Pulmonary artery endothelial cell (primary cell): Measurements from ENCODE around the gene DNAH7. TPM values are rescaled to one million over a fixed set of nuclear protein-coding genes. Genes with fewer than 3 reads are reported as not detected.

Experiments used
- DNase-seq: peaks from one replicate; pipeline ENCODE4 v3.0.0-alpha.2; 2011; ENCODE audit warnings: low read depth, low spot score
- total RNA-seq: library from RNA; depleted of rRNA; stranded (reverse); fragments of >200 nt; gene quantifications from 2 replicates; pipeline ENCODE4 v1.2.3, GENCODE V29; 2014

DNAH7 gene
- total RNA-seq, 1 donor from 2014 or later, result 0.20 TPM

DNA sequence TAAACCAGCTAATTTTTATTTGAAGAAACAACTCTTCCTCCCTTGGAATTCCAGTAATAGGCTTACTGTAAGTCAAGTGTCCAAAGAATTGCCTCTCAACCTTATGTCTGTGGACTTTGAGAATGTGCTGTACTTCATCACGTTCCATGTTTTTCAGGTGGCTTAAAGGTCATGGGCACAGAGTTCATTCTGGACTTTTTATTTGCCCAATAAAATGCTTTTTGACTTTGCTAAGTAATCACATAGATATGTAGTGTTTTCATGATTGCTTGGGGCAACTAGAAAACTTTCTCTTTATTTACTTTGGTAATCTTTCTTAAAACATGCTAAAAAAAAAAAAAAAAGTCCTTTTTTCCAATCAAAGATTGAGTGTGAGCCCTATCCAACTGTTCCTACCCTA is 10.4 kb upstream of the DNAH7 start:
- no peak for DNase-seq

DNA sequence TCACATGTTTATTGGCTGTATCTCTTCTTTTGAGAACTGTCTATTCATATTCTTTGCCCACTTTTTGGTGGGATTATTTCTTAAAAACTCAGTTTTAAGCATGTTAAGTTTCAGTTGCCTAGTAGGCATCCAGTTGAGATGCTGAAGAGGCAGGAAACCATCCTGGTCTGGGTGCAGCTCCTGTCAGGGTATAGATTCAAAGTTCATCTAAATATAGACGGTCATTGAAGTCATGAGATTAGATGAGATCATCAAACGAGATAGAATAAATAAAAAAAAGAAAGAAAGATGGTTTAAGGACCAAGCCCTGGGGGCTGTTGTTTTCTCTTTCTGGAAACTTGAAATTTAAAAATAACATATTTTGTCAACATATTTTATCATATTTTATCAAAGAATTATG is 9.2 kb upstream of the DNAH7 start:
- DNase-seq, result no peak

DNA sequence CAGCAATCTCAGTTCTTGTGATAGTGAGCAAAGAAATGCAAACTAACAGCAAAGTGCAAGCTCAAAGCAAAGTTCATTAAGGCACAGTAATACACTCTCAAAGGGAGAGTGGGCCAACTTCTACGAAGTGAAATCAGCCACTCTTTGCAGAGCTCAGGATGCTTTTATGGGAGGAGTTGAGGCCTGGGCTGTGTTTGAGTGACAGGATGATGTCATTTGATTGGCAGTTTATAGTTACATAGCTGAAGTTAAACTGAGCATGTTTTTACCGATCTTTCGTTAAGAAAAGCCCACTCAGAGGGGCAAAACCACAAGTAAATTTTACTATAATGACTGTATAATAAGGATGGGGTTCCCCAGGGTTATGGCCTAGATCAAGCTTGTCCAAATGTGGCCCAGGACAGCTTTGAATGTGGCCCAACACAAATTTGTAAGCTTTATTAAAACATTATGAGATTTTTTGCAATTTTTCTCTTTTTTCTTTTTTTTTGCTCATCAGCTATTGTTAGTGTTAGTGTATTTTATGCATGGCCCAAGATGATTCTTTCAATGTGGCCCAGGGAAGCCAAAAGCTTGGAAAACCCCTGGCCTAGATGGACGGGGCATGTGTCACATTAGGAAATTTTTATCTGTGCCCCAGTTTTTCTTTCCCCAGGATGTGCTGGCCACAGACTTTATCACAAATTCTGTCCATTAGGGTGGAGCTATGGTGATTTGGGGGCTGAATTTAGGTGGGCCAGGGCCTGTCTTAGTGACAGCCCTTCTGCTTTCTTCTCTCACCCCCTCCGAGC is 8.3 kb upstream of the DNAH7 start:
- DNase-seq, result no peak

DNA sequence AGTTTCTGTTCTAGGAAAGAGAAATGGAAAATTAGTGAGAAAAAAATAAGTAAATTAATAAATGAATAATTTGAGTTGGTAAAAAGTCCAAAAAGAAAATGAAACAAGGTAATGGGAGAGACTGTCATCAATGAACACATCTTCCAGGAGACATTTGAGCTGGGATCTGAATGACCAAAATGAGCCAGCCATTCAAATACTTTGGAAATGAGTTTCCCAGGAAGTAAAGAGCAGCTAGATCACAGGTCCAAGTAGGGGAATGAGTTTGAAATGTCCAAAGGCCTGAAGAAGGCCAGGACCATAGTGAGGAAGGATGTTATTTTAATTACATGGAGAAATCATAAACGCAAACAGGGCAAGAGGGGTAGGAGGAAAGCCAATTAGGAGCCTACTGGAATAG is 6.6 kb upstream of the DNAH7 start:
- no peak for DNase-seq

DNA sequence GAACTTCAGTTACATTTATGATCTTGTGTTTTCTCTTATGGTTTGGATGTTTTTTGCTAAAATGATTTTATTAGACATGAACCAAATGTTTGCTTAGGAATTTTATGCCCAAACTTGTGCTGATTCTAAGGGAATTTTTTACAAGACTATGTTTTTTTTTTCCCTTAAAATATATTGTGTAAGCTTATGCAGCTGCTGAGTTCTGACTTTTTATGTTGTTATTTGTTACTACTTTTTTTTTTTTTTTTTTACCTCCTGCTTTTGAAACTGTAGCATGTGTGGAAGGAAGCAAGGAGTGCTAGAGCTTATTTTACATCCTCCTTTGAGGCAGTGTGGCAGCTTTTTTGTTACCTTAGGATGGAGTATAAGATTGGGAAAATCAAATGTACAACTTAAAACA is 6.0 kb upstream of the DNAH7 start:
- no peak for DNase-seq

DNA sequence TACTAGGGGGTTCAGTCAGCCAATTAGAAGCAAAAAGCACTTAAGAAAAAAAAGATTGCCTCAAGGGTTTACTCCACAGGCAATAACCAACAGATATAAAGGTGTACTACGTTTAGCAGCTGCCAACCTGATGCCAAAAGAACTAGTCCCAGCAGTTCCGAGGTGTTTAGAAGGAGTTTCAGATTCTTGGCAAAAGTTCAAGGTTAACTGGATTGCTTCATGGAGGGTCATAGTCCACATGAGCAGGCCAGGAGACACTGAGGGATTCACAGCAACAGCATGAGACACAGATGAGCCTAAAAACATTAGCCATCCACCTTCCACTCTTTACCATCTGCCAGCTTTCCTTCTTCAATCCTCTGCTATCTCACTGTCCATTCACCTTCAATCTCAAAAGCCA is 4.9 kb upstream of the DNAH7 start:
- no peak for DNase-seq

DNA sequence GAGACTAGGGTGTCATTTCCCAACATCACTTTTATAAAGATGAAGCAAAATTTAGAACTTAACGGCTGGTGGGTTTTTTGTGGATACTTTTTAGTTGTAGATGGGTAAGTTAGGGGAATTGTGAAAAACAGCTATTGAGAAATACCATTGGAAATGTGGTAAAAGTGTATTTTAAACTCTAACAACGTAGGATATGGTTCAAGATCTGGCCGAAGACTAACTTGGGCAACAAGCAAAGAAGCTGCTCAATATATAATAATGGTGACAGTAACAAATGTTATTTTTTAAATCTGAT is 1.6 kb downstream of the DNAH7 start:
- no peak for DNase-seq

DNA sequence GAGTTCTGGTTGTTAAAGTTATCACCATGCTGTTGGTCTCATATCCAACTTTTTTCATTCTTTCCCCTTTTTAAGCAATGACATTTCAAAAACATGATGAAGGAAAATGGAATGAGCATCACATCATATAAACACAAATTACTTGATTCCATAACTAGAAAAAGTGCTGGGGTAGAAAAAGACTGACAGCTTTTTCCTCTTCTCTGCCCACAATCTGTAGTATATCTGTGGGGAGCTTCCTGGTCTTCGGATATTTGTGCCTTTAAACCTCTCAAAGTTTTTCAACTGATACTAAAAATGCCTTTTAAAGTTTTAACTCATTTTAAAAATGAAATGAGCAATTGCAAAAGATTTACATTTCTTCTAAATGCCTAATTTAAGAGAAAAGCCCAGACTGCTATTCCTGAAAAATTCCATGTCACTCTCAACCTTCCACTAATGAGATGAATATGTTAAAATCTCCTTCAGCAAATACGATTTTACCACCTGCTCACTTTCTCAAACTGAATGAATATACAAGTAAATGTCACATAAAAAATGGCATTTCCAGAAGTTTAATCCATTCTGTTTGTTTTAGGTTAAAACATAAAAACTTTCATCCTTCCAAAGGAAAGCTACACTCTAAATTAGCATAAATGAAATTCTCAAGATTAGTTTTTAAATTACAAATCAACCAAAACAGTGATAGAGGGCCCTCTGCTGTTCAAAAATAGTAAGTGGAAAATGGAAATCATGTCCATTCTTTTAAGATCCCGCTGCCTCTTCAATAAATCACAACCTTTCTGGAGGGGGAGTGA is 2.1 kb downstream of the DNAH7 start:
- DNase-seq, result no peak

DNA sequence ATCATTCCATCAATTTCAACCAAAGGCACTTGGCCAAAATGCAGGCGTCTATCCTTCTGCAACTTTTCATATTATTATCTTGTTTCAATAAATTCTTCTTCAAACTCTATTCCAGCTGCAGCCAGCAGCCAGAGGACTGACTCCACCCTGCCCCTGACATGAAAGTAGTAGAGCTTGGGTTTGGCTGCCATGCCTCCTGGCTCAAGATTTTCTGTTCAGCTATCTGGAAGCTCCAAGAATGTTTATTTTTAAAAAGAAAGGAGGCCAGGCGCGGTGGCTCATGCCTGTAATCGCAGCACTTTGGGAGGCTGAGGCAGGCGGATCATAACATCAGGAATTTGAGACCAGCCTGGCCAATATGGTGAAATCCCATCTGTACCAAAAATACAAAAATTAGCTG is 4.9 kb downstream of the DNAH7 start:
- DNase-seq, result no peak

DNA sequence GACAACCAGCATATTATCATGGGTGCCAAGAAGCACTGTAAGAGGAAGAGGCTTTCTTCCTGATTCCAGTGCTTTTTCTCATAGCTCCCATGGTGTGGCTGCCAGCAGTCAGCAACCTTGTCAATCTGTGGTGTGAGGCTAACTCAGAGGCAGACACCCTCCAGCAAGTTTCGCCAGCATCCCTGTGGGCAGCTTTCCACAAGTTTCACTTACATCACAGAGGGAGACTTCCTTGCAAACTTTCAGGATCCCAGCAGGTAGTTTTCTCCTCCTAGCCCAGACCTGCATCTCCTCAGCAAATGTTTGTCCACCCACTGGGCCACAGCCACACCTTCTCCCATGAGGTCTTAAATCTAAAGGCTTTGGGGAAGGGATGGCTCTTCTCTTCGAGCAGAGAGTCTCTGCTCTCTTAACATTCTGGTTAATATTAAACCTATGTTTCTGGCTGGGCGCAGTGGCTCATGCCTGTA is 9.1 kb downstream of the DNAH7 start:
- no peak for DNase-seq

DNA sequence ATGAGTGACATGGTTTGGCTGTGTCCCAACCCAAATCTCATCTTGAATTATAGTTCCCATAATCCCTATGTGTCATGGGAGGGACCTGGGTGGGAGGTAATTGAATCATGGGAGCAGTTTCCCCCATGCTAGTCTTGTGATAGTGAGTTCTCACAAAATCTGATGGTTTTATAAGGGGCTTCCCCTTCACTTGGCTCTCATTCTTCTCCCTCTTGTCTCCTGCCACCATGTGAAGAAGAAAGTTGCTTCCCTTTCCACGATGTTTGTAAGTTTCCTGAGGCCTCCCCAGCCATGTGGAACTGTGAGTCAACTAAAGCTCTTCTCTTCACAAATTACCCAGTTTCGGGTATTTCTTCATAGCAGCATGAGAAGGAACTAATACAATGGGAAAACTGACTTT is 14.0 kb downstream of the DNAH7 start:
- no peak for DNase-seq

DNA sequence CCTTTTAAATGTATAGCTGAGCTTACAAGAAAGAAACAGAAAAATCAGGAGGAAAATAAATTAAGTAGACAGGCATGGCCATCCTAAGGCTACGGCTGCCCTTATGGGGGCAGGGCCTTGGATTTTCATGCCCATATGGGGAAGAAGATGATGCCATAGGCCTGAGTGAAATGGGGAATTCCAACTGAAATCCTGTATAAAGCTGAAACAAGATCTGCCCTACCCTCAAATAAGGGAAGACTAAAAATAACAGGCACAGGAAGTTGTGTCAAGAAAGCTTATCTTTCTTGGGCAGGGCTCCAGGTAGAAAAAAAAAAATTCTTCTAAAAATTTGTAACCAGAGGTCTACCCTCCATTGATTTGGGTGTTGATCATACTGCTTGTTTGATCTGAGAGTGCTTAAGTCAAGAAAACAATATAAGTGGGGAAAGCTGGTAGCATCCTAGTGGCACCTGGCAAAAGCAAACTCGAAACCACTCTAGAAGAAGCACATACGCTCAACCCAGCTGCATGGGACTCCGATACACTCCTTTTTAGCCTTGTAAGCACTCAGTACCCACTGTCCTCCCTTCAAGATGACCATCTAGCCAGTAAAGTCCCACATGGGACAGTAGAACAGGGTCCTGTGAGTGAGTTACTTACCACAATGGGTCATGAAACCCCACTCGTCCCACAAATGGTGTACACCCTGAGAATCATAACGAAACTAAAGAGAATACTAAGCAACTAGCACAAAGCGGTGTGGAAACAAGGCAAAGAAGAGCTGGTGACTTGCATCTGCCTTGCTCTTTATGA is 22.3 kb downstream of the DNAH7 start:
- DNase-seq, result no peak

DNA sequence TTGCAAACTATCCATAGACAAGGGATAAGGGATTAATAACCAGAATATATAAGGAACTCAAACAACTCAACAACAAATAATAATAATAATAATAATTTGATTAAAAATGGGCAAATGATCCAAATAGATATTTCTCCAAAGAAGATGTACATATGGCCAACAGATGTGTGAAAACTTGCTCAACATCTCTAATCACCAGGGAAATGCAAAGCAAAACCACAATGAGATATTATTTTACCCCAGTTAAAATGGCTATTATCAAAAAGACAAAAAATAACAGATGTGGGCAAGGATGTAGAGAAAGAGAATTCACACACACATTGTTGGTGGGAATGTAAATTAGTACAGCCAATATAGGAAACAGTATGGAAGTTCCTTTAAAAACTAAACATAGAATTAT is 26.9 kb downstream of the DNAH7 start:
- no peak for DNase-seq

DNA sequence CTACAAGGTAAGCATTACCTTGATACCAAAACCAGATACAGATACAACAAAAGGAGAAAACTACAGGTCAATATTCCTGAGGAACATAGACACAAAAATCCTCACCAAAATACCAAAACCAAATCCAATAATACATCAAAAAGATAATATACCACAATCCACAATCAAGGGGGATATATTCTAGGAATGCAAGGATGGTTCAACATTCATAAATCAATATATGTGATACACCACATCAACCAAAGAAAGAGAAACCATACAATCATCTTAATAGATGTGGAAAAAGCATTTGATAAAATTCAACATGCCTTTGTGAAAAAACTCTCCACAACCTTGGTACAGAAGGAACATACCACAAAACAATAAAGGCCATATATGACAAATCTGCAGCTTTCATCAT is 28.4 kb downstream of the DNAH7 start:
- no peak for DNase-seq

DNA sequence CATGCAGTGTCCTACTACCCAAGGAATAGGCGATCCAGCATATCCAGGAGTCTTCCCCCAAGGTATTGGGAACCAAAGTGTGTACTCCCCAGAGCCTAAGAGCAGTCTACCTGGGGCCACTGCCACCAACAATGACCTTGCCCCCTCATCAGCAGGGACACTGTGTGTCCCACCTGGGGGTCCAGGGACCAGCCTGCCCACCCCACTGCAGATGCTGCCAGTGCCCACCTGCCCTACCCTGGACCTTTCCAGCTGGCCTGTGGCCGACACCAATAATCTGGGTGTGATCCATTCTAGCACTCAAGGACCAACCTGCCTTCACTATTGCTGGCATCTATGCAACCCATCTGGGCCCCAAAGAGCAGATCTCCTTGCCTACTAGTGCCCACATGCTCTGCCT is 32.2 kb downstream of the DNAH7 start:
- DNase-seq, result no peak

DNA sequence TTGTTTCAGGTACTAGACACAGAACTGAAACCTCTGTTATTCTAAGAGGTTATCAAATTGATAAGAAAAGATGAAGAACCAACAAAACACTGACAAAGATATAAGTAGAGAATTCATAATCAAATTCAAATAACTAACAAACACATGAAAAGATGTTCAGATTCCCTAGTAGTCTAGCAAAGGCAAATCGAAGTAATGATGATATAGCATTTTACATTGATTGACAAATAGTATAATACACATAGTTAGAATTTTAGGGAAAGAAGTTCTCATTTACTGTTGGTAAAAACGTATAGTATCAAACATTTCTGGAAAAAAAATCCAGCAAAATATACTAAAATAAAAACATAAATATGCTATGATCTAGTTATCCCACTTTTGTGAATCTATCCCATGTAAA is 50.6 kb downstream of the DNAH7 start:
- DNase-seq, result no peak

DNA sequence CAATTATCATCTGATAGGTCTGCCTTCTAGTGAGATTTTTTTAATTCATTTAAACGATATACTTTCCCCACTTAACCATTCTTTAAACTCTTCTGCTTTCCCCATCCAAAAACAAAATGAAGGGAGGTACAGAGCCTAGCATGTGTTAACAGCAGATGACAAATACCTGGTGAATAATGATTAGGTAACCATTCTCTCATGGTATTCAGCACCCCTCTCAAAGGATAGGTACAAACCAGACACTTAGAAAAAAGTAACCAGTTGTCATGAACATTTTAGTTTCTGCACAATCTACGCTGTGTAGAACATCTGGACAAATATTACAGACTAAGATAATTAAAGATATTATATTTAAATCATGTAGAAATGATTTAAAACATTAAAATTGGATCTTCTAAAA is 56.3 kb downstream of the DNAH7 start:
- DNase-seq, result no peak

DNA sequence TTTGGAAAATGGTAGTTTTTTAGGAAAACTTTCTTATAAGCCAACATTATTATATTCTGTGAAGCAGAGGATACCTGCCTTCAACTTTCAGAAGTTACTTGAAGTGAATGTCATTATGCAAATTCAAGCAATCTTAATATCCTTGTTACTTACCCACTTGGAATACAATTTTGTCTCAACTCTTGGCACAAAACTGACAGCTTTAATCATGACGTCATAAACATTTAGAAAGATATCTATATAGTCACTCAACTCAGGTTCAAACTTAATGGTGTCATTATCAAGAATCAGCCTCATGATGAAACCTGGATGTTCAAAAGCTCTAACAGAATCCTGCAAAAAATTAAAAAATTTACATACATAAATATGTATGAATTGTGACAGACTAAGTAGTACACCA is 68.1 kb downstream of the DNAH7 start:
- no peak for DNase-seq

DNA sequence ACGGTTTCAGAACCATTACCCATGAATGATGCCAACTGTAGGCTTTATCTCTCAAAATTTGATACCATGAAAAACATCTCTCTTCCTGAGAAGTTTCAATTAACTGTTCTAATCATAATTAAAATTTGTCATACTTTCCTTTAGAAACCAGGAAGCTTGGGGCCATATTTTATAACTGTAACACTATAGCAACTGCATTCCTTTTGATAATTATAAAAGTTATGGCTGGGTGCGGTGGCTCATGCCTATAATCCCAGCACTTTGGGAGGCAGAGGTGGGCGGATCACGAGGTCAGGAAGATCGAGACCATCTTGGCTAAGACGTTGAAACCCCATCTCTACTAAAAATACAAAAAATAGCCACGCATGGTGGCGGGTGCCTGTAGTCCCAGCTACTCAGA is 70.6 kb downstream of the DNAH7 start:
- DNase-seq, result no peak

DNA sequence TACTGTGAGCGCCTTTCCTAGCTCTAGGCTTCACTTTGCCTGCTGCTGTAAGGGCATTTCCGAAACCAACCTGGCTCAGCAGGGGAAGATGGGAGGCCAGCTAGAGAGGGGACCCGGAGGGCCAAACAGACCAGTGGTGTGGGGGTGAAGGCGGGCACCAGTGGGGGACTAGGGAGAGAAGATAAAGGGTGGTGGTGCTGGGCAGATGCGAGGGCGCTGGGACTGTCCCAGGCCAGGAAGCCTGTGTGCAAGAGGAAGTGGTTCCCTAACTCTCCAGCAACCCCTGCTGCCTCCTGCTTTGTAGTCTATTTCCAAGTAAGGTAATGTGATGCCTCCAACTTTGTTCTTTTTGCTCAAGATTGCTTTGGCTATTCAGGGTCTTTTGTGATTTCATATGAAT is 73.1 kb downstream of the DNAH7 start:
- DNase-seq, result no peak

DNA sequence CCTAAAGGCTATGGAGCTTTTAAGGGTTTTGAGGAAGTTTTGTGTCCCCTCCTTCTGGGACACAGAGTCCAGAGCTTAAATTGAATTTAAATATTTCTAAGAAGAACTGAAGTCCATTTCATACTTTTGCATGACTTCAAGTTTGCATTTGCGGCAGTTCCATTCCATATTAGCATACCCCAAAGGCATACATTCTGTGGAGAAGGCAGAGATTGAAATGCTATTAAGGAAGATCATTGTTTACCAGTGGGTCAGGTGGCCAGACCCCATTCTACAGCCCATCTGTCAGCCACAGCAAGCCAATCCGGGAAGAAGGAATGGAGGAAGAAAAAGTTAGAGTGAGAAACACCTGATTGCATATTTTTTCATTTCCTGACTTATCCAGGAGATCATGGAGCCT is 75.0 kb downstream of the DNAH7 start:
- DNase-seq, result no peak

DNA sequence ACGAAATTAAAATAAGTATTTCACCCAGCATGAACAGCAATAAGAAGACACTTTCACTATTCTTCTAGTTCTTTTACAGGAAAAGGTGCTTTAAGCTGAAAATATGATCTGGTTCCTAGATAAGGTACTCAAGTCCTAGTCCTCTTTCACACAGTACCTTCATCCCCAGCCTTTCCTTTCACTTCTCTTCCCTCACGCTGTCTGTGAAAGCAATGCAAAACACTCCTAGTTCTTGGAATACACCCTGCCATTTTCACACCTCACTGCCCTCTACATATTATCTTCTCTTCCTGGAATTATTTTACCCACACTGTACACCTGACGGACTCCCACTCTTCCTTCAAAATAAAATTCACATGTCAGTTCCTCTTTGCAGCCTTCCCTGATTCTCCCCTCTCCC is 82.9 kb downstream of the DNAH7 start:
- no peak for DNase-seq
